GM19238 (cell line): ENCODE measurements around the gene PKP1.

ENCODE experiments used
- DNase-seq: peaks from one replicate; pipeline ENCODE4 v3.0.0; 2011; ENCODE audit warnings: low spot score; ENCODE audit not compliant: insufficient read length

Gene PKP1

GRCh38 chr1:201328576-201328975 lies 45.3 kb downstream of the PKP1 start:
- DNase-seq: no peak

DNA sequence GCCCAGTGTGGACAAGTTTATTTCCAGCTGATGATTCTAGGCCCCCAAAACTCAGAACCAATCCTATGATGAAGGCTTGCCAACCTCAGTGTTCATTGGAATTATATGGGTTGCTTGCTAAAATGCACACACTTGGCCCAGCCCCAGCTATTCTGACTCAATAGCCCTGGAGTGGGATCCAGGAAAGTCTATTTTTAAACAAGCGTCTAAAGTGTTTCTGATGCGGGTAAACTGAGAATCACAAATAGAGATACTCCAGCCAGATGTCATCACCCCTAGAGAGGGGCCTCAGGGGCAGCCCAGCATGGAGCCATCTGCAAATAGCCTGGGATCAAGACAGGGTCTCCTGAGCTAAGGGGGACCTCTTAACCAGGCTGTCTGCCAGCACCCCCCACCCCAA lies 46.0 kb downstream of the PKP1 start:
- DNase-seq: no peak

GRCh38 chr1:201329801-201330200 lies 46.5 kb downstream of the PKP1 start:
- no peak for DNase-seq

GRCh38 chr1:201330541-201330940 lies 47.2 kb downstream of the PKP1 start:
- DNase-seq: no peak

GRCh38 chr1:201331166-201331565 lies 47.9 kb downstream of the PKP1 start:
- no peak for DNase-seq

DNA sequence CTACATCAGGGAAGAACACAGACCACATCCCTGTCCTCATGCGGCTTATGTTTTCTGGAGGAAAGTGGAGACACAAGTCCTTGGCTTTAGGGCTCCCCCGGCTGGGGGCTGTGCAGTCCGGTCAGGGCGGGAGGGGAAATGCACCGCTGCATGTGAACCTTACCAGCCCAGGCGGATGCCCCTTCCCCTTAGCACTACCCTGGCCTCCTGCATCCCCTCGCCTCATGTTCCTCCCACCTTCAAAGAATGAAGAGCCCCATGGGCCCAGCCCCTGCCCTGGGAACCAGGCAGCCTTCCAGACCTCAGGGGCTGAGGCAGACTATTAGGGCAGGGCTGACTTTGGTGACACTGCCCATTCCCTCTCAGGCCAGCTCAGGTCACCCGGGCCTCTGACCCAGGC lies 48.7 kb downstream of the PKP1 start:
- no peak for DNase-seq

DNA sequence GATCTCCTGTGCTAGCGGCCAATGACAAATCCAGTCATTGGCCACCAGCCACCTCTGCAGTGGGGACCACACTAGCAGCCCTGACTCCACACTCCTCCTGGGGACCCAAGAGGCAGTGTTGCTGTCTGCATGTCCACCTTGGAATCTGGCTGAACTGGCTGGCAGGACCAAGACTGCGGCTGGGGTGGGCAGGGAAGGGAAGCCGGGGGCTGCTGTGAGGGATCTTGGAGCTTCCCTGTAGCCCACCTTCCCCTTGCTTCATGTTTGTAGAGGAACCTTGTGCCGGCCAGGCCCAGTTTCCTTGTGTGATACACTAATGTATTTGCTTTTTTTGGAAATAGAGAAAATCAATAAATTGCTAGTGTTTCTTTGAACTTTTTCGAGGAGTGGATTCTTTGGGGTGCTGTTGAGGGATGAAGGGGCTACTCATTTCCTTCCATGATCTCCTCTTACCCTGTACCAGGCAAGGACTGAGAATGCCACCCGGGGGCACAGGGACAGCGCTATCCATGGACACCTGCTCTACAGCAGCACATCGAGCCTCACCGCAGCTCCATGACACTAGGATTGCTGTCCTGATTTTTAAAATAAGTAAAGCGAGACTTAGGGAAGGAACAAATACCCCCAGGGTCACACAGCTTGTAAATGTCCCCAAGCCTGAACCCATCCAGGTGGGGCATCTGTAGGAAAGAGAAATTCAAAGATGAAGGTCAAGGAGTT lies 49.5 kb downstream of the PKP1 start:
- DNase-seq: no peak

- no peak for DNase-seq
These were observed 51.2 kb downstream of the PKP1 start for GRCh38 chr1:201334325-201335173.

DNA sequence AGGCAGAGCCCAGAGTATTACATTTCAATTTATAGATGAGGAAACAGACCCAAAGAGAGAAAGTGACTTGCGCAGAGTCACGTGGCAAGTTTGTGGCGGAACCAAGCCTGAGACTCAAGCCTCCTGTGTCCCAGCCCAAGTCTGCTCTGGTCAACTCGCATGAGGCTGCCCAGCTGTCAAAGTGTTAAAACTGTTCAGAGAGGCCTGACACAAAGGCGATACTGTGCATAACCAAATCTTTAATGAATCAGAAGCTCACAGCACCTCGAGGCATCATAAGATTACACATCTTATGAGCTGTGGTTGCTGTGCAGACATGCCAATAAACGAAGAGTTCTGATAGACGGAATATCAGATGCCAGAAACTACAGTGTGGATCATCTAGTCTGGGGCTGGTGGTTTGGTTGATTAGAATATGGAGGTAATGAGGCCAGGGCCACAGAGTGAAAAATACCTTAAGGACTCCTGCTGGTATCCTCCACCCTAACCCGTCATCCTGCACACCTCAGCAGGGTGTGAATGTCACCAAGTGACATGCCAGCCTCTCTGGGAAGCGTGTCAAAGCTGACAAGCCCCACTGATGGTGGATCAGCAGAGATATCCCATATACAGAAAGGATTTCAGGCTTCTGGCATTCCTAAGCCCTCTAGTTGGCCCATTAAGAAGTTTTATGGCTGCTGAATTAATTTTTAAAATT lies 52.0 kb downstream of the PKP1 start:
- no peak for DNase-seq

GRCh38 chr1:201335901-201336300 lies 52.6 kb downstream of the PKP1 start:
- DNase-seq: no peak

DNA sequence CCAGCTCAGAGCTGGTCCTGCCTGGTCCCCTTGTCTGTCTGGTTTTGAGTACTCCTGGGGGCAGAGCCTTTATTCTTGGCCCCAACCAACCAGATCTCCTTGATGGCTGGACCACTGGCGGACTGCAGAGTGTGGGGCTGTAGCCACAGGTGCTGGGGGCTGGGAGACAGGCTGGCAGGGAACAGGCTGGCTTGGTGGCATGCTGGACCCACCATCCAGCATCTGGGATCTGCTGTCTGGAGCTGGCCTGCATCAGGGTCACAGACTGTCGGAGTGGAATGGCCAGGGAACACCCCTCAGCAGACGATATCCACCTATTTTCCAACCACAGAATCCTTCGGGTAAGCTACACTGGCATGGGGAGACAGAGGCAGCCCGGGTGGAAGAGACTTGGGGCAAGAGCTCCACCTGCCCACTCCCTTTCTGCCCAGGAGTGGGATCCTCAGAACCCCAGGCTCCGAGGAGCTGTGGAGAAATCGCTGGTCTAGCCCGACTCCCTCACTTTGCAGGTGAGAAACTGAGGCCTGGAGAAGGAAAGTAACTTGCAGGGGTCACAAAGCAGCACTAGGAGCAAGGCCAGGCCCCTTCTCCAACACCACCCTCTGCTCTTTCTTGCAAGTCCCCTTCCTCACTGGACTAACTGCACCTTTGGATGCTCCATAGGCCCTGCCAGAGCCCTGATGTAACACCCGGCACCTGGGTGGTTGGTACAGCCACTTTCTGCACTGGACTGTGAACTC lies 53.6 kb downstream of the PKP1 start:
- DNase-seq: no peak

- no peak for DNase-seq
These were observed 58.1 kb downstream of the PKP1 start for GRCh38 chr1:201341377-201341776.

DNA sequence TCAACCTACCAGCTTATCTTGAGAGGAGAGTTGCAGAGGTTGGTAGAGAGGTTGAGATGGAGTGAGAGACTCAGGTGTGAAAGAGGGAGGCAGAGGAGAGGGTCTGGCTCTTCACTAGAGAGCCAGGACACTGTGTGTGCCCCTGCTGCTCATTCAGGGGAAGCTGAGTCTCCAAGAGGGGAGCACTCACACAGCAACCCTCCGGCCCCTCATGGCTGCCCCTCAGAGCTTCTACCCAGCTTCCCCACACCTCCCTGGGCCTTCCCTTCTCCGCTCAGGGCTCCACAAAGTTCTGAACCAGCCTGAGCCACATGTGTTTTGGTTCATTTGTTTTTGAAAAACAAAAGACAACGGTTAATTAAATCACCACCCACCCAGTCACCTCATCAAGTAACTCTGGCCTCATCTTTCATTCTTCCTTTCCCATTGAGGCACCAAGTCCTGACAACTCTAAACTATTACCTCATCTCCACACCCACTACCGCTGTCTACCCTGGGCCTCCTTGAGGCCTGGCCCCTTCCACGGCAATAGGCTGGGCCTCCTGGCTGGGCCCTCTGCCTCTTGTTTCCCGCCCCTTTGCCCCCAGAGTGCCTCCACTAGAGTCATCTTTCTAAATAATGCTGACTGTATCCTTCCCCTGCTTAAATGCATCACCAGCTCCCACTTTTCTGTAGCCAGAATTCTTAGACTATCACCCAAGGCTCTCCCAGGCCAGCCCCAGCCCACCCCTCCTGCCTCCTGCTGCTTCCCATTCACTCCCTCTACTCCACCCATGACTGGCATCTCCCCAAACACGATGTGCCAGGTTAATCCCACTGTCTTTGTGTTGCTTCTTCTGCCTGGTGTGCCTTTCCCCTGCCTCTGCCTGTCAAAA lies 61.1 kb downstream of the PKP1 start:
- no peak for DNase-seq

- no peak for DNase-seq
These were observed 61.7 kb downstream of the PKP1 start for GRCh38 chr1:201345081-201345355.

GRCh38 chr1:201346337-201346939 lies 63.1 kb downstream of the PKP1 start:
- DNase-seq: no peak

DNA sequence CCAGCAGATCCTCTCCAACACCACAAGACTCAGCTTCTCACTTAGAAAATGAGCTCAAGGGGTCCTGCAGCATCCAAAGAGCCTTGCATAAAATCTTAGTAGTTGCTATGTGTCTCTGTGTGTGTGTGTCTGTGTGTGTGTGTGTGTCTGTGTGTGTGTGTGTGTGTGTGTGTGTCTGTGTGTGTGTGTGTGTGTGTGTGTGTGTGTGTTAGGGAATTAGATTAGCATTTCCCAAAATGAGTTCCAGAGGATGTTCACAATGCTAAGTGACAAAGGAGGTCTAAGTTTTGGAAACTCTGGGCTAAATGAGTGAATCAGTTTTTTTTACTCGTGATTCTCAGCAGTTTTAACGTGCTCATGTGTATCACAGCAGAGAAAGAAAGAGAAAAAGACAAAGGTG lies 63.7 kb downstream of the PKP1 start:
- no peak for DNase-seq

- DNase-seq: no peak
These were observed 64.3 kb downstream of the PKP1 start for GRCh38 chr1:201347498-201348210.

DNA sequence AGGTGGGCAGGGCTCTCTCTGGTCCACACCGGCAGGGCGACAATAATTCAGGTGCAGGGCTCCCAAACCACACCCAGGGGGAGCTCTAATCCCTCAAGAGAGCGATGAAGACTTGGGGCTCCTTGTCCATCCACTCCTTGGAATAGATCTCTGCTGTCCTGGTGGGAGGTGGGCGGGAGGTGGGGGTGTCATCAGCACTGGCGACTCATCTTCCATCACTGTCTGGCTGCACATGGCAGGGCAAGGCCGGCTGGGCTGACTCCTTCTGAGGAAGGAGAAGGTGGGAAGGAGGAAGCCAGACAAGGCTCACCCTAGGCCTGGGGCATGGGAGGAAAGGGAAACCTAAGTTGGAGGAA lies 64.9 kb downstream of the PKP1 start:
- DNase-seq: peak; percentile 44

GRCh38 chr1:201349092-201349491 lies 65.8 kb downstream of the PKP1 start:
- DNase-seq: no peak

GRCh38 chr1:201350361-201350725 lies 67.0 kb downstream of the PKP1 start:
- no peak for DNase-seq
